ENCODE data around the gene MTMR10.

The MTMR10 gene

GRCh38 chr15:30925686-30926085 is 65.7 kb downstream of the MTMR10 start:
- intact Hi-C loops (cut with DNase I), result no loop called here
- DNase-seq, result peak in 1 of 10 donors; percentile 75

GRCh38 chr15:30924353-30924752 is 67.1 kb downstream of the MTMR10 start:
- intact Hi-C loops (cut with DNase I), result no loop called here
- no peak for DNase-seq

GRCh38 chr15:30923429-30923828 is 68.0 kb downstream of the MTMR10 start:
- intact Hi-C loops (cut with DNase I), result loop anchor here (2.0 kb wide), 1 partner anchor 67 kb away; the partner anchor contains the start of gene MTMR10

GRCh38 chr15:30922480-30923311 is 68.7 kb downstream of the MTMR10 start:
- intact Hi-C loops (cut with DNase I), result loop anchor here (2.0 kb wide), 1 partner anchor 68 kb away; the partner anchor contains the start of gene MTMR10
- DNase-seq, result peak; percentile 78 to 98 (median 86)

More at GRCh38 chr15:30923429-30923828, 68.0 kb downstream of the MTMR10 start:
- peak; percentile 63 to 98 (median 74) for DNase-seq

- DNase-seq, result peak in 9 of 10 donors; percentile 41 to 96 (median 68)
- intact Hi-C loops (cut with DNase I), result loop anchor here (2.0 kb wide), 1 partner anchor 69 kb away; the partner anchor contains the start of gene MTMR10
These were observed 69.5 kb downstream of the MTMR10 start for GRCh38 chr15:30921781-30922479.

GRCh38 chr15:30921106-30921505 is 70.3 kb downstream of the MTMR10 start:
- intact Hi-C loops (cut with DNase I), result no loop called here

GRCh38 chr15:30919877-30920550 is 71.4 kb downstream of the MTMR10 start:
- intact Hi-C loops (cut with DNase I), result no loop called here
- DNase-seq, result peak in 1 of 10 donors; percentile 39

More at GRCh38 chr15:30921106-30921505, 70.3 kb downstream of the MTMR10 start:
- DNase-seq, result peak in 1 of 10 donors; percentile 37

- peak in 1 of 10 donors; percentile 22 for DNase-seq
- intact Hi-C loops (cut with DNase I), result no loop called here
These were observed 73.1 kb downstream of the MTMR10 start for GRCh38 chr15:30918366-30918765.

- DNase-seq, result no peak
- intact Hi-C loops (cut with DNase I), result no loop called here
These were observed 73.8 kb downstream of the MTMR10 start for GRCh38 chr15:30917675-30918074.

- intact Hi-C loops (cut with DNase I), result no loop called here
- DNase-seq, result no peak
These were observed 74.4 kb downstream of the MTMR10 start for GRCh38 chr15:30917013-30917412.

GRCh38 chr15:30913761-30914160 is 77.7 kb downstream of the MTMR10 start:
- intact Hi-C loops (cut with DNase I), result no loop called here
- DNase-seq, result peak in 1 of 10 donors; percentile 19

- intact Hi-C loops (cut with DNase I), result loop anchor here (5.0 to 10.0 kb wide), 2 partner anchors 51 to 218 kb away; no protein-coding TSS in a partner anchor
- DNase-seq, result peak in 1 of 10 donors; percentile 22
These were observed 85.1 kb downstream of the MTMR10 start for GRCh38 chr15:30906366-30906765.

- DNase-seq, result peak in 2 of 10 donors; percentile 30 to 41
- intact Hi-C loops (cut with DNase I), result loop anchor here (5.0 to 10.0 kb wide), 2 partner anchors 51 to 219 kb away; no protein-coding TSS in a partner anchor
These were observed 85.6 kb downstream of the MTMR10 start for GRCh38 chr15:30905821-30906220.

- intact Hi-C loops (cut with DNase I), result loop anchor here (5.0 to 10.0 kb wide), 2 partner anchors 52 to 220 kb away; no protein-coding TSS in a partner anchor
- DNase-seq, result no peak
These were observed 86.6 kb downstream of the MTMR10 start for GRCh38 chr15:30904812-30905211.

- intact Hi-C loops (cut with DNase I), result loop anchor here (2.0 to 10.0 kb wide), 2 partner anchors 87 to 221 kb away; partner anchors contain the start of gene MTMR10
- DNase-seq, result peak; percentile 85 to 99 (median 92)
These were observed 87.8 kb downstream of the MTMR10 start, which contains the start of gene FAN1 for GRCh38 chr15:30903497-30904187. Gene FAN1 (plus strand): TSS chr15:30903915. CDS start chr15:30904664, 749 bp downstream.

GRCh38 chr15:30901889-30902288 is 89.5 kb downstream of the MTMR10 start:
- intact Hi-C loops (cut with DNase I), result loop anchor here (2.0 to 10.0 kb wide), 2 partner anchors 89 to 223 kb away; partner anchors contain the start of gene MTMR10
- no peak for DNase-seq

GRCh38 chr15:30896211-30896606 is 95.2 kb downstream of the MTMR10 start:
- DNase-seq, result no peak
- intact Hi-C loops (cut with DNase I), result no loop called here

- intact Hi-C loops (cut with DNase I), result no loop called here
- no peak for DNase-seq
These were observed 95.8 kb downstream of the MTMR10 start for GRCh38 chr15:30895461-30896210.

- intact Hi-C loops (cut with DNase I), result no loop called here
- peak in 1 of 10 donors; percentile 24 for DNase-seq
These were observed 102.2 kb downstream of the MTMR10 start for GRCh38 chr15:30889196-30889595.
